ENCODE results near the gene NAAA. TPM values are rescaled to one million over a fixed set of nuclear protein-coding genes. Genes with fewer than 3 reads are reported as not detected.
"Not testable (repeated sequence)": the region's sequence is repeated elsewhere in the genome, so short reads cannot be mapped to it uniquely, and the experiment has no call there.

The NAAA gene
- polyA plus RNA-seq, 2 of the 4 experiments (the other 2 are of a cell fraction), result 23.7 to 31.8 TPM

GRCh38 chr4:75939890-75940691 is 722 bp downstream of the NAAA start:
- H3K4me2 ChIP-seq, result peak overlapping the region; percentile 73
- ChIA-PET POLR2A (interaction anchor here (1.0 kb wide), 1 partner anchor 15 kb away, joined by 3 read pairs; no protein-coding TSS in a partner anchor), CTCF (interaction anchor here (0.6 to 3.1 kb wide), 6 partner anchors 11 to 127 kb away, joined by 3 to 23 read pairs (median 4); no protein-coding TSS in a partner anchor)
- WGBS (ENCODE audit: missing lambda C conversion rate), result 1% methylated on average over 13 of the region's 67 CpGs
- TF ChIP-seq E2F6 (IDR thresholded peaks at IDR 0.05; ENCODE audit: borderline replicate concordance, low read depth) (0 out of 2 replicates have a peak, but pooled peaks have one; percentile 36), SMC3 (IDR thresholded peaks at IDR 0.05) (no peak), PBX3 (IDR thresholded peaks at IDR 0.05) (no peak), BCL3 (IDR thresholded peaks at IDR 0.05) (no peak), MAX (IDR thresholded peaks at IDR 0.05) (peak; percentile 77), EHF (CRISPR knock-in tag; IDR thresholded peaks at IDR 0.05) (no peak), JUN (IDR thresholded peaks at IDR 0.05) (peak in 1 of 2 experiments; percentile 20; a peak in 1 of 5 replicates), CBX8 (IDR thresholded peaks at IDR 0.05) (no peak), POLR2A (IDR thresholded peaks at IDR 0.05; ENCODE audit: low read length) (peak; percentile 62), HEYL (CRISPR knock-in tag; IDR thresholded peaks at IDR 0.05) (no peak)
- no peak for FAIRE-seq
- ATAC-seq, result peak; percentile 87 to 88
- peak overlapping the region; percentile 88 to 92 for H3K27ac ChIP-seq
- peak overlapping the region; percentile 77 for H3K4me3 ChIP-seq
- no peaks in the 10 kb centered on the region for H3K9me3 ChIP-seq
- DNase-seq (ENCODE audit: low read depth in 1 of 2, low spot score in 1 of 2), result peak; percentile 63 to 84
- peaks cover 6% of the 10 kb centered on the region; the same call in 1 of the 3 replicates for H3K4me1 ChIP-seq

GRCh38 chr4:75935628-75936027 is 5.2 kb downstream of the NAAA start:
- peak; percentile 63 for TF ChIP-seq MAFK (IDR thresholded peaks at IDR 0.05; ENCODE audit: partially characterized antibody)
- no peak for TF ChIP-seq CBX2 (IDR thresholded peaks at IDR 0.05; ENCODE audit: borderline replicate concordance, low read depth)
- H3K4me3 ChIP-seq, result no peak overlapping the region
- ChIA-PET CTCF (no interaction called here), POLR2A (no interaction called here)
- H3K27ac ChIP-seq, result no peak overlapping the region
- H3K4me1 ChIP-seq, result peaks cover 6% of the 10 kb centered on the region; the same call in 1 of the 3 replicates
- H3K4me2 ChIP-seq, result no peak overlapping the region
- WGBS (ENCODE audit: missing lambda C conversion rate), result 89% methylated on average over 1 of the region's 1 CpG
- H3K9me3 ChIP-seq, result no peaks in the 10 kb centered on the region
- FAIRE-seq (no peak), DNase-seq (ENCODE audit: low read depth in 1 of 2, low spot score in 1 of 2) (no peak), ATAC-seq (no peak)

- FAIRE-seq, result no peak
Measured at GRCh38 chr4:75930152-75930551, 10.7 kb downstream of the NAAA start.

GRCh38 chr4:75924916-75925315 is 15.9 kb downstream of the NAAA start:
- 91% methylated on average over 11 of the region's 11 CpGs for WGBS (ENCODE audit: missing lambda C conversion rate)
- not testable (repeated sequence) for H3K9me3 ChIP-seq; H3K27ac ChIP-seq; FAIRE-seq; H3K4me1 ChIP-seq; ATAC-seq; H3K4me2 ChIP-seq; DNase-seq (ENCODE audit: low read depth in 1 of 2, low spot score in 1 of 2); H3K4me3 ChIP-seq
- ChIA-PET POLR2A (interaction anchor here (1.0 kb wide), 1 partner anchor 15 kb away, joined by 3 read pairs; no protein-coding TSS in a partner anchor), CTCF (interaction anchor here (2.3 kb wide), 1 partner anchor 29 kb away, joined by 9 read pairs; no protein-coding TSS in a partner anchor)

More at GRCh38 chr4:75930152-75930551, 10.7 kb downstream of the NAAA start:
- H3K4me3 ChIP-seq, result no peak overlapping the region
- H3K27ac ChIP-seq, result no peak overlapping the region
- ATAC-seq (no peak), DNase-seq (ENCODE audit: low read depth in 1 of 2, low spot score in 1 of 2) (no peak)
- no peaks in the 10 kb centered on the region for H3K9me3 ChIP-seq
- TF ChIP-seq FOXS1 (CRISPR knock-in tag; IDR thresholded peaks at IDR 0.05), result no peak
- no peak for TF ChIP-seq HOXB5 (CRISPR knock-in tag; IDR thresholded peaks at IDR 0.05)
- TF ChIP-seq HOXB13 (CRISPR knock-in tag; IDR thresholded peaks at IDR 0.05; ENCODE audit: low read depth), result no peak
- no peak for TF ChIP-seq KDM1A (IDR thresholded peaks at IDR 0.05; ENCODE audit: low read depth)
- TF ChIP-seq EHMT2 (IDR thresholded peaks at IDR 0.05; ENCODE audit: low read depth), result no peak
- no peak for TF ChIP-seq MAX (IDR thresholded peaks at IDR 0.05)
- no peak for TF ChIP-seq CTCF (IDR thresholded peaks at IDR 0.05)
- no peak for TF ChIP-seq FOSL2 (IDR thresholded peaks at IDR 0.05)
- no peak for TF ChIP-seq FOSL2 (CRISPR knock-in tag; IDR thresholded peaks at IDR 0.05)
- TF ChIP-seq ZSCAN20 (CRISPR knock-in tag; IDR thresholded peaks at IDR 0.05), result no peak
- no peak for TF ChIP-seq CHD2 (IDR thresholded peaks at IDR 0.05; ENCODE audit: low read length, partially characterized antibody)
- no peak for TF ChIP-seq TFCP2L1 (CRISPR knock-in tag; IDR thresholded peaks at IDR 0.05)
- H3K4me1 ChIP-seq, result no peaks in the 10 kb centered on the region
- CTCF ChIA-PET, result interaction anchor here (1.2 to 2.4 kb wide), 3 partner anchors 9 to 137 kb away, joined by 3 to 9 read pairs (median 8); partner anchors contain the start of gene NAAA
- H3K4me2 ChIP-seq, result no peak overlapping the region
- POLR2A ChIA-PET, result no interaction called here
- WGBS (ENCODE audit: missing lambda C conversion rate), result 92% methylated on average over 3 of the region's 3 CpGs

All from A549 (cell line).